GM12891 (cell line): ENCODE measurements around the gene DECR2.
A peak's percentile ranks its signal among the peaks of the same experiment; 100 is the strongest.
"Not testable (repeated sequence)": the region's sequence is repeated elsewhere in the genome, so short reads cannot be mapped to it uniquely, and the experiment has no call there.

Experiments
- DNase-seq: peaks from one replicate; pipeline ENCODE4 v3.0.0; 2011; ENCODE audit warnings: low spot score; ENCODE audit not compliant: insufficient read length
- FAIRE-seq: peaks from 2 replicates; lab custom pipeline; 2011; peaks lifted over from hg19 to GRCh38; lab: Jason Lieb, UNC
- PAX5 ChIP-seq: IDR thresholded peaks from 2 replicates; pipeline ENCODE4 v1.6.1; 2011; ENCODE audit warnings: low read length, moderate library complexity, mild to moderate bottlenecking; ENCODE audit not compliant: insufficient read depth, severe bottlenecking
- POLR2A ChIP-seq: IDR thresholded peaks from 2 replicates; pipeline ENCODE4 v1.6.1; 2011; ENCODE audit warnings: low read depth, low read length, control low read depth
- POLR2AphosphoS5 ChIP-seq: IDR thresholded peaks from 2 replicates; pipeline ENCODE4 v1.6.1; 2011; ENCODE audit warnings: low read depth, low read length, control low read depth
- POU2F2 ChIP-seq: IDR thresholded peaks from 2 replicates; pipeline ENCODE4 v1.6.1; 2011; ENCODE audit warnings: low read depth, mild to moderate bottlenecking, control low read depth, low read length, moderate library complexity
- SPI1 ChIP-seq: IDR thresholded peaks from 2 replicates; pipeline ENCODE4 v1.6.1; 2011; ENCODE audit warnings: low read depth, low read length, control low read depth
- TAF1 ChIP-seq: IDR thresholded peaks from 2 replicates; pipeline ENCODE4 v1.6.1; 2011; ENCODE audit warnings: low read depth, low read length, control low read depth

DECR2 gene

GRCh38 chr16:379183-379960, 22.3 kb upstream of the DECR2 start:
- DNase-seq (no peak), FAIRE-seq (no peak)
- TF ChIP-seq SPI1: no peak
- no peak for TF ChIP-seq POLR2A
- no peak for TF ChIP-seq POU2F2
- no peak for TF ChIP-seq PAX5
- TF ChIP-seq POLR2AphosphoS5: no peak
- TF ChIP-seq TAF1: no peak

- TF ChIP-seq SPI1 (no peak), PAX5 (no peak), TAF1 (no peak), POLR2AphosphoS5 (no peak), POU2F2 (no peak), POLR2A (no peak)
- DNase-seq (no peak), FAIRE-seq (no peak)
These were observed 21.5 kb upstream of the DECR2 start for GRCh38 chr16:379961-380761.

- TF ChIP-seq POLR2A: no peak
- no peak for TF ChIP-seq POLR2AphosphoS5
- no peak for TF ChIP-seq SPI1
- TF ChIP-seq TAF1: no peak
- TF ChIP-seq PAX5: no peak
- no peak for TF ChIP-seq POU2F2
- DNase-seq (no peak), FAIRE-seq (no peak)
These were observed 21.0 kb upstream of the DECR2 start for GRCh38 chr16:380762-381011.

GRCh38 chr16:381012-381788, 20.5 kb upstream of the DECR2 start:
- FAIRE-seq (peak; percentile 66), DNase-seq (peak; percentile 69)
- no peak for TF ChIP-seq PAX5
- no peak for TF ChIP-seq SPI1
- TF ChIP-seq POLR2A: no peak
- no peak for TF ChIP-seq POLR2AphosphoS5
- no peak for TF ChIP-seq POU2F2
- no peak for TF ChIP-seq TAF1

GRCh38 chr16:381789-382717, 19.6 kb upstream of the DECR2 start, which contains the start of gene PGAP6:
Gene PGAP6 (minus strand): TSS chr16:381978. CDS start chr16:381821, 157 bp downstream.
- TF ChIP-seq PAX5 (no peak), POLR2A (no peak), SPI1 (0 out of 2 replicates have a peak, but pooled peaks have one; percentile 20), TAF1 (no peak)
- FAIRE-seq: peak; percentile 64

GRCh38 chr16:383326-384051, 18.2 kb upstream of the DECR2 start:
- DNase-seq: no peak
- FAIRE-seq: peak; percentile 95
- TF ChIP-seq POLR2AphosphoS5: 0 out of 2 replicates have a peak, but pooled peaks have one; percentile 19
- TF ChIP-seq SPI1: no peak

More at GRCh38 chr16:381789-382717, 19.6 kb upstream of the DECR2 start, which contains the start of gene PGAP6:
- DNase-seq: peak; percentile 95

GRCh38 chr16:386641-387156, 15.0 kb upstream of the DECR2 start:
- DNase-seq (no peak), FAIRE-seq (no peak)
- TF ChIP-seq SPI1 (no peak), PAX5 (no peak), POLR2AphosphoS5 (no peak), POU2F2 (no peak)

- FAIRE-seq, DNase-seq: not testable (repeated sequence)
These were observed 13.7 kb upstream of the DECR2 start for GRCh38 chr16:387761-388666.
